ENCODE data around the gene ZMIZ1. TPM values are rescaled to one million over a fixed set of nuclear protein-coding genes. Genes with fewer than 3 reads are reported as not detected.

Gene ZMIZ1
- total and polyA plus RNA-seq, 2 experiments from 2014 or later = 9.2 to 30.9 TPM

- Histone ChIP-seq H3K4me2 (no peak overlapping the region), H3K4me1 (ENCODE audit: insufficient read depth) (peaks cover 5% of the 10 kb centered on the region), H3K79me2 (replicated peaks; ENCODE audit: insufficient read depth) (peaks cover 40% of the 10 kb centered on the region), H2AFZ (no peak overlapping the region), H4K20me1 (replicated peaks; ENCODE audit: insufficient read depth) (peaks cover 13% of the 10 kb centered on the region; the same call in 1 of the 2 replicates), H3K27me3 (ENCODE audit: insufficient read depth) (no peaks in the 10 kb centered on the region), H3K27ac (ENCODE audit: low read depth) (no peak overlapping the region), H3K4me3 (no peak overlapping the region), H3K36me3 (ENCODE audit: insufficient read depth) (no peaks in the 10 kb centered on the region), H3K9me2 (ENCODE audit: insufficient read depth) (no peaks in the 10 kb centered on the region), H3F3A (replicated peaks; ENCODE audit: low read depth) (no peaks in the 10 kb centered on the region)
- Mint-ChIP-seq H3K9me3 (no peaks in the 10 kb centered on the region), H3K36me3 (ENCODE audit: low read depth) (peaks cover 12% of the 10 kb centered on the region; the same call in 2 of the 3 replicates), H3K4me3 (no peak overlapping the region), H3K4me1 (peaks cover 36% of the 10 kb centered on the region), H3K27ac (no peak overlapping the region), H3K27me3 (ENCODE audit: insufficient read depth, low read depth, poor library complexity) (peaks cover 13% of the 10 kb centered on the region)
- DNase-seq (ENCODE audit: low spot score) (no peak), ATAC-seq (no peak)
- TF ChIP-seq REST (IDR thresholded peaks at IDR 0.05; ENCODE audit: unreplicated experiment) (no peak), STAT1 (IDR thresholded peaks at IDR 0.05; ENCODE audit: unreplicated experiment) (no peak), ZNF331 (CRISPR knock-in tag; IDR thresholded peaks at IDR 0.05; ENCODE audit: low read depth) (no peak), ETS1 (IDR thresholded peaks at IDR 0.05) (no peak), JUNB (IDR thresholded peaks at IDR 0.05; ENCODE audit: unreplicated experiment) (no peak), EZH2 (IDR thresholded peaks at IDR 0.05; ENCODE audit: low read depth, unreplicated experiment) (no peak), ZNF114 (CRISPR knock-in tag; IDR thresholded peaks at IDR 0.05) (no peak), CREB1 (CRISPR knock-in tag; IDR thresholded peaks at IDR 0.05; ENCODE audit: low read depth) (no peak), EZH2phosphoT487 (IDR thresholded peaks at IDR 0.05; ENCODE audit: unreplicated experiment) (no peak), POLR2AphosphoS5 (IDR thresholded peaks at IDR 0.05; ENCODE audit: low read depth) (no peak), NANOG (IDR thresholded peaks at IDR 0.05; ENCODE audit: borderline replicate concordance) (no peak), ZNF462 (CRISPR knock-in tag; IDR thresholded peaks at IDR 0.05) (no peak), CTCF (conservative IDR thresholded peaks at IDR 0.05; ENCODE audit: low read depth in 2 of 2) (no peak)
Measured at GRCh38 chr10:79119306-79119705, 50.5 kb downstream of the ZMIZ1 start.

Data from GM23338 (cell line).